NCI-H2227 (cell line): ENCODE data around the gene TCF12.

ENCODE experiments used
- DNase-seq: peaks from one replicate; lab custom pipeline; 2025; ENCODE audit not compliant: unreplicated experiment; lab: John Stamatoyannopoulos, UW

The TCF12 gene

GRCh38 chr15:57310876-57311275 lies 392.4 kb downstream of the TCF12 start:
- DNase-seq, result no peak

GRCh38 chr15:57312006-57312317 lies 393.5 kb downstream of the TCF12 start:
- DNase-seq, result no peak

GRCh38 chr15:57312318-57313133 lies 394.1 kb downstream of the TCF12 start:
- no peak for DNase-seq

- no peak for DNase-seq
Measured at GRCh38 chr15:57313134-57313483, 394.7 kb downstream of the TCF12 start.

GRCh38 chr15:57314221-57314620 lies 395.8 kb downstream of the TCF12 start:
- no peak for DNase-seq

GRCh38 chr15:57316451-57316850 lies 398.0 kb downstream of the TCF12 start:
- no peak for DNase-seq

- DNase-seq, result no peak
Measured at GRCh38 chr15:57319226-57319918, 400.9 kb downstream of the TCF12 start.

- no peak for DNase-seq
Measured at GRCh38 chr15:57319919-57320560, 401.6 kb downstream of the TCF12 start.

GRCh38 chr15:57320631-57321220 lies 402.3 kb downstream of the TCF12 start:
- no peak for DNase-seq

- DNase-seq, result no peak
Measured at GRCh38 chr15:57321485-57321884, 403.0 kb downstream of the TCF12 start.

- no peak for DNase-seq
Measured at GRCh38 chr15:57321973-57322601, 403.6 kb downstream of the TCF12 start.

- DNase-seq, result no peak
Measured at GRCh38 chr15:57322602-57323250, 404.3 kb downstream of the TCF12 start.

- DNase-seq, result no peak
Measured at GRCh38 chr15:57323299-57323805, 404.9 kb downstream of the TCF12 start.

- no peak for DNase-seq
Measured at GRCh38 chr15:57323806-57324589, 405.6 kb downstream of the TCF12 start.

- no peak for DNase-seq
Measured at GRCh38 chr15:57324590-57324890, 406.1 kb downstream of the TCF12 start.

GRCh38 chr15:57324944-57325679 lies 406.7 kb downstream of the TCF12 start:
- DNase-seq, result no peak

GRCh38 chr15:57326196-57326595 lies 407.8 kb downstream of the TCF12 start:
- no peak for DNase-seq

GRCh38 chr15:57327985-57328471 lies 409.6 kb downstream of the TCF12 start:
- no peak for DNase-seq

GRCh38 chr15:57328479-57328878 lies 410.0 kb downstream of the TCF12 start:
- no peak for DNase-seq
